NCI-H2227 (cell line): ENCODE results near the gene FSTL5.
"Not testable (repeated sequence)": the region's sequence is repeated elsewhere in the genome, so short reads cannot be mapped to it uniquely, and the experiment has no call there.

Experiments
- DNase-seq: peaks from one replicate; lab custom pipeline; 2025; ENCODE audit not compliant: unreplicated experiment; lab: John Stamatoyannopoulos, UW

Gene FSTL5

DNA sequence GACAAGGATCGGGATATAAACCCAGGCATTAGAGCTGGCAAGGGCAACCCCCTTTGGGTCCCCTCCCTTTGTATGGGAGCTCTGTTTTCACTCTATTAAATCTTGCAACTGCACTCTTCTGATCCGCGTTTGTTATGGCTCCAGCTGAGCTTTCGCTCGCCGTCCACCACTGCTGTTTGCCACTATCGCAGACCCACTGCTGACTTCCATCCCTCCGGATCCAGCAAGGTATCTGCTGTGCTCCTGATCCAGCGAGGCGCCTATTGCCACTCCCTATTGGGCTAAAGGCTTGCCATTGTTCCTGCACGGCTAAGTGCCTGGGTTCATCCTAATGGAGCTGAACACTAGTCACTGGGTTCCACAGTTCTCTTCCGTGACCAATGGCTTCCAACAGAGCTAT lies 59.9 kb downstream of the FSTL5 start:
- DNase-seq: not testable (repeated sequence)

DNA sequence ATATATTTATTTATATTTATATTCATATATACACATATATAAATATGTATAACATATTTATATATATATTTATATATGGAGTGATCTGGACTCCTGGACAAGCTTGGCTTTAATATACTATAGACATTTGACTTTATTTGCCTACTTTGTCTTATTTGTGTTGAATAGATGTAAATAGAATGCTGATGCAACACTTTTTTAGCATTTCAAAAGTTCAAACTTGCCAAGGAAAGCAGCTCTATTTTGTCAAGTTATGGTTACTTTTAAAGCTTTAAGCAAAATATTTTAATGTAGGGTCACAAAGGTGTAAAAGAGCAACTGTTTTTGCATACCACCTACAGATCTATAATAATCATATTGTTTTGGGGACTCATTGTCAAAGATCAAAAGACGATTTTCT lies 61.1 kb downstream of the FSTL5 start:
- no peak for DNase-seq

GRCh38 chr4:162101337-162101736 lies 62.5 kb downstream of the FSTL5 start:
- no peak for DNase-seq

DNA sequence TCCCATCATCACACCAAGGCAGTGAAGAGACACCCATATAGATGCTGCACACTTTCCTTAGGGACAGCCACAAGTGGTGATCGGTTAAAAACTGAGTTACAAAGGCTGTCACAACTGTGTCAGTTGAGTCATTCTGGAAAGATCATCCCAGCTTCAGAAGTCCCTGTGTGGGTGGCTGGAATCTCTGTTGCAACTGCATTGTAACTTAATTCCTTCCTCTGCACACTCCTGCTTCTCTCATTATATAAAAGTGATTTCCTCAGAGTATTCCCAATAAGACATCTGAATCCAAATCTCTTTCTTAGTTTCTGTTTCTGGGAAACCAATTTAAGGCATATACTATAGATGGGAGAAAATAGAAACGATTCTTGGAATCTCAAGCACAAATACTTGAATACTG lies 88.1 kb downstream of the FSTL5 start:
- DNase-seq: no peak

GRCh38 chr4:162061214-162061613 lies 102.6 kb downstream of the FSTL5 start:
- no peak for DNase-seq

DNA sequence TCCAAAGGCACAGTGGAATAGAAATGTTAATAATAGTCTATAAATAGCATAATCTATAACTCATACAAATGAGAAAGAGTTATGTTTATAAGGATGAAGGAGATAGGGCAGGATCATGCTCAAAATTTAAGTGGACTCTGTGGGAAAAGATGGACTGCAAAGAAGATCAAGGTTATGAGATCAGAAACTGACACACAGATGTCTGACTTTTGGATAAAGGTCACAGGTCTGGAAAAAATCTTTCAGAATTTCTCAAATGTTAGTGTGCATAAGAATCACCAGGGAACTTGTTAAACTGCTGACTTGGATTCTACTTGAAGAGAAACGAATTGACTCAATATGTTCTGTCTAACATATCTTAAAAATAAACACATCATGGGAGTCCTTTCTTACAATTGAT lies 104.1 kb downstream of the FSTL5 start:
- no peak for DNase-seq

DNA sequence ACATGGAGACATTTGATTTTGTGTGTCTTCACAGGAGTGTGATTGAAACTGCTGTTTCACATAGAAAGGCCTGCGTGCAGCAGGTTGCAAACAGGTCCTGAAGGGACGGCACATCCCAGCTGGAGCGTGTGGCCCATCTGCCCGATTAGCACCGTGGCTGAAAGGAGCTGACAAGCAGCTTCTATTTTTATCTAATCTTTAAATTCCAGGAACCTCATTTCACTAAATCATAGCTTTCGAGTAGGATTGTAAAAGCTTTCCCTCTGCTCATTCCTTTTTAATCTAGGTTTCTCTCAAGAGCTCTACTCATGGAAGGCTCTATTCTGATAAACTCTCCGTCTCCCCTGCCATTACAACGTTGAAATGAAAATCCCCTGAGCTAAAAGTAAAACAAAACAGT lies 106.8 kb downstream of the FSTL5 start:
- DNase-seq: no peak

DNA sequence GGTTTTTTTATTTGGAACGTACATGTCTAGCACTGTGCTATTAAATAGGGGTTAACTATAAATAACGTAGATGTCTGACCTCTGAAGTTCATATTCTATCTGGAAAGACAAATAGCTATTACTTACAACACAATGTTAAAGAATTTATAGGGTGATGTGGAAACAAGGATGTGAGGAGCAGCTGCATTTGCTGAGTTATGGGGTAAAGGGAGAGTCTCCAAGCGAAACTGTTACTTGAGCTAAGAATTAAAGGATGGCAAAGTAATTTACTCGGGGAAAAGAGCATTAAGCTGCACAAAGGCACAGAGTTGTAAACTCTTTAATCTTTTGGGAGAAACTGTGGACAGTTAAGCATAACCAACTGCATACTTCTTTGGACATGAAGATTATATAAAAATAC lies 117.7 kb downstream of the FSTL5 start:
- no peak for DNase-seq

DNA sequence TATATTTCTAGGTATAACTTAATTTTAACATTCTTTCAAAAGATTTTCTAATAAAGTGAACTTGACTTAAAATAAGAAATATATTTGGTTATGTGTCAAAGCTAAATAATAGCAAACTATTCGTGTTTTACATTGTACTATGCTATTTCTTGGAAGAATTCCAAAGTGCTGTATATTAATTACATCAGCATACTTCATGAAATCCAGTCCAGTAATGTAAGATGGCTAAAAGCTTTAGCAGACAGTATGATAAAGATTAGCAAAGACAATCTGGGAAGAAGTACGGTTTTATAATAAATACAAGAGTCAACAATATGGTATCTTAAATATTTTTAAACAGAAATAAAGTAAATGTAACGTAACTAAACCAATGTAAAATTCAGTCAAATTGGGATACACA lies 125.7 kb downstream of the FSTL5 start:
- DNase-seq: no peak

DNA sequence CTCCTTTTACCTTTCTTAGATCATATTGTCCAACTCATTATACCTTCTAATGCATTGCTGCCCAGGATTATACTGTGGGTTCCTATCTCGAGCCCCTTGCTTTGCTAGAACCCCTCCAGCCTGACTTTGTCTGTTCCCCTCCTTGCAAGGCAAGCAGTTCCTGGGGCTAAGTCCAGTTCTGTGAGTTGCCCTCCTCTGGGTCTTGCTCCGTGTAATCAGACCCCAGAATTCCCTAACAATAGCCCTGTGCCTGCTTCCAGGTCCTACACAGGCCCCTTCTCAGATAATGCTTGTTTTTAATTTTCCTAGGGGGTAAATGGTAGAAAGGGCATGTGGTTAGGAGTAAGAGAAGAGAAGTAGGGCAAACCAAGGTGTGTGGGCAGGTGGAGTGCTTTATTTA lies 145.9 kb downstream of the FSTL5 start:
- no peak for DNase-seq

- no peak for DNase-seq
Measured at GRCh38 chr4:162016991-162017390, 146.8 kb downstream of the FSTL5 start.

- DNase-seq: no peak
Measured at GRCh38 chr4:162016219-162016618, 147.6 kb downstream of the FSTL5 start.

GRCh38 chr4:162015090-162015489 lies 148.7 kb downstream of the FSTL5 start:
- DNase-seq: no peak

- DNase-seq: no peak
Measured at GRCh38 chr4:162011089-162011488, 152.7 kb downstream of the FSTL5 start.

- DNase-seq: no peak
Measured at GRCh38 chr4:162010362-162010761, 153.4 kb downstream of the FSTL5 start.

DNA sequence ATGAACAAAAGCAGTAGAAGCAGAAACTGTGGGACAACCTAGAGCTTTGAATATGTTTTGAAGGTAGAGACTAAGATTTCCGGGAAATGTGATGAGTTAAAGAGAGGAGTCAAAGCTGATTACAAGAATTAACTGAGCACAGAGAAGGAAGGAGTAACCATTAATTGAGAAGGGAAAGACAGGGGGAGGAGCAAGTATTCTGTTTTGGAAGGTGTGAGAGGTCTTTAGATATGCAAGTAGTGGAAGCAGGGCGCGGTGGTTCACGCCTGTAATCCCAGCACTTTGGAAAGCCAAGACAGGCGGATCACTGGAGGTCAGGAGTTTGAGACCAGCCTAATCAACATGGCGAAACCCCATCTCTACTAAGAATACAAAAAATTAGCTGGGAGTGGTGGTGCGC lies 171.5 kb downstream of the FSTL5 start:
- DNase-seq: no peak

DNA sequence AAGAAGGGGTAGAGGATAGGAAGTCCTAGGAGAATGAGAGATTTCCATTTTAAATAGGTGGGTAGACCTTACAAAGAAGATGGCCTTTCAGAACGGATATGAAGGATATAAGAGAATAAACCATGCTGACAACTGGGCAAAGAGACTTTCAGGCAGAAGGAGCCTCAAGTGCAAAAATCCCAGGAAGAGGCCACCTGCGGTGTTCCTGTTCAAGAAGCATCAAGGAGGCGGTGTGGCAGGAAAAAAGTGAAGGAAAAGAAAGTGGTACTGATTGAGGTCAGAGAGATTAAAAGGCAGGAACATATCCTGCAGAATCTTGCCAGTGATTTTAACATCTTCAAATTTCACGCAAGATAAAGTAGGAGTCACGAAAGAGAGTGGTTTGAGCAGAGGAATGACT lies 172.0 kb downstream of the FSTL5 start:
- no peak for DNase-seq

GRCh38 chr4:161990721-161991120 lies 173.1 kb downstream of the FSTL5 start:
- DNase-seq: no peak

- DNase-seq: no peak
Measured at GRCh38 chr4:161988946-161989345, 174.9 kb downstream of the FSTL5 start.

DNA sequence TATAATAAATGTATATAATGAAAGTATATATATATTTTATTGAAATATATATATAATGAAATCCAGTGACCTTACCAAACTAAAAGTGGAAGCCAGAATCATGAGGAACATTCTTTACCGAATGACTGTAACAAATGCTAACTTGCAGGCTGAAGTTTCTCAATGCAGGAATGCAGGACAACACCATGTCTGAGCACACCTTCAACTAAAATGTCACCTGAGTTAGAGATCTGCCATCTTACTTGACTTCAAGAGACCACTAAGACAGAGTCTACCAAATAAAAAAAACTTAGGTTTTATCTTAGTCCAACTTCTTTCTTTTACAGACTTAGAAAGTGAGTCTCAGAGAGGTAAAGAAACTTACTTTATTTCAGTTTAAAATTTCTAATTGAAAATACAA lies 176.2 kb downstream of the FSTL5 start:
- DNase-seq: no peak

- DNase-seq: no peak
Measured at GRCh38 chr4:161952382-161952781, 211.4 kb downstream of the FSTL5 start.

DNA sequence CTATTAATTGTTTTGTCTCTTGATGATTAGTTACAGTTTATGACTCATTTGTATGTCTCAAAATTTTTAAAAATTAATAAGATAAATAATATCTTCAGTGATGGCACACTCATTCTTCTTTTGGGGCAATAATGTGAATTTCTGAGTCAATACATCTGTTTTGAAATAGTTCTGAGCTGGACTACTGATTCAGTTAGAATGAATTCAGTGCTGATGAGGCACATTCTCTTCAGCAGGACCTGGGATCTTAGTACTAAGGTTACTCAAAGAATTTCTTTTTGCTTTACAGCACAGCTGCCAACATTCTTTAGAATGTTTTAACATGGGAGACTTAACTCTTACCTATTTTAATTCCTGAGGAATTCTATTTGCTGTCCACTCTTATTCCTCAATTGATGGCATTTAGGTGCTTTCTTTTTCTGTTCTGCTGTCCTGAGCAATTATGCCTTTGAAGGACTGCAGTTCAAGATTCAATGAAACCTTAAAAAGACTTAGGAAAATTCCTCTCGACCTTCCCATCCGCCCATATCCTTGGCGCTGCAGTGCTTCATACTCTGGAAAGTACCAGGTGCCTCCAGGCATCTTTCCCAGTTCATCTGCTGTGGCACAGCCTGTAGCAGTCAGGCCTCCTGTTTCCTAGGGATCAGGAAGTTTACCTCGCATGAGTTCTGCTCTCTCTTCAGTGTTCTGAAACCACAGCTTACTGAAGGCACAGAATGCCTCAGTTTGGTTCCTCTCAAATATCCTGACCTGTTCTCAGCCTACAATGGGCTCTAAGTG lies 213.7 kb downstream of the FSTL5 start:
- DNase-seq: no peak

DNA sequence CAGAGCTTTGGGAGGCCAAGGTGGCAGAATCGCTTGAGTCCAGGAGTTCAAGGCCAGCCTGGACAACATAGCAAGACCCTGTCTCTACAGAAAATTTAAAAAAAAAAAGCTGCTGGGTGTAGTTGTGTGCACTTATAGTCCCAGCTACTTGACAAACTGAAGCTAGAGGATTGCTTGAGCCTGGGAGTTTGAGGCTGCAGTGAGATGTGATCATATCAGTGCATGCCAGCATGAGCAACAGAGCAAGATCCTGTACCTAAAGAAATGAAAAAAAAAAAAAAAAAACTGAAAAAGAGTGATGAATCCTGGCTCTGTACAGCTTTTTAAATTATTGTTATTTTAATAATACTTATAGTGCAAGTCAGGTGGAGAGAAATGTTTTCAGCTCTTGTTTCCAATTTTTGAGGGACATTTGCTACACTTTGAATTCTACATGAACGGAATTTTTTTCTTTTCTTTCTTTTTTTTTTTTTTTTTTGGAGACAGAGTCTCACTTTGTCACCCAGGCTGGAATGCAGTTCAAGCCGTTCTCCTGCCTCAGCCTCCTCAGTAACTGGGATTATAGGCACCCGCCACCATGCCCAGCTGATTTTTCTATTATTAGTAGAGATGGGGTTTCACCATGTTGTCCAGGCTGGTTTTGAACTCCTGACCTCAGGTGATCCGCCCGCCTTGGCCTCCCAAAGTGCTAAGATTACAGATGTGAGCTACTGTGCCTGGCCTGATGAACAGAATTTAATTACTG lies 215.6 kb downstream of the FSTL5 start:
- DNase-seq: no peak
